ENCODE measurements around the gene TTC39C. TPM values are rescaled to one million over a fixed set of nuclear protein-coding genes. Genes with fewer than 3 reads are reported as not detected.

The TTC39C gene
- total RNA-seq, 1 experiment from 2014 or later, result 14.8 TPM

DNA sequence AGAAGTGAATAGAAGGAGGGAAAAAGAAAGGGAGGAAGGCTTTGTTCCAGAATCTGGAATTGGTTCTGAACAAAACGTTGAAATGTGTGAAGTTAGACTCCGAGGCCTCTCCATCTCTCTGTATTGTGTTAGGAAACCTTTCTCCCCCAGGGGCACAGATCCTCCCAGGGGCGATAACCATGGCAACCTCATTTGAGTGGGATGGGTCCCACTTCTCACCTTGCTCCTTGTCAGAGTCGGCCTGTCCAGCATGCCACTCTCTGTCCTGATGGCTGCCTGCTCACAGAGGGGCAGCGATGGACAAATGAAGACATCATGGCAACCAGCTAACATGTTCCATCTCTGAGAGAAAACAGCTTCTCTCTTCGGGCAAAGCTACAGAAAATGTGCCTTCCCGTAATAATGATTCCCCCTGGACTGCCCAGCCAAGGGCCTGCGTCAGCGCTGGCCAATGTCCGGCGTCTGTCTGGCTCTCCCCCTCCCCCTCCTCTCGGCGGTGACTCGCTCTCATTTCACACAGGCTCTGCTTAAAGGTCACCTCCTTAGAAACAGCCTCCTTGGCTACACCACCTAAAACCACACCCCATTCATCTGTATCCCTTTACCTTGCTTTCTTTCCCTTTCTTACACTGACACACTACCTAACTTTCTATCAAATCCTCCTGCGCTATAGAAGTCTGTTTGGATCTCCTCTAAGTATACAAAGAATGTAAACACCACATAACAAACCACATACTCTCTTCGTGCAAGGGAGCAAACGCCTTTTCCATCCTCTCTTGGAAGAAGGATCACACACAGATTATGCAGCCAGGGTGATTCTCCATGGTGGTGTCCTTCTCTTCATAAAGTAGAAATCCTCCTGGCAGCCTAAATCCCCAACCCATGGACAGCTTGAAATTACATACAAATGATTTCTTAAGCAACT lies 32.1 kb upstream of the TTC39C start:
- POLR2A ChIA-PET, result no interaction called here

DNA sequence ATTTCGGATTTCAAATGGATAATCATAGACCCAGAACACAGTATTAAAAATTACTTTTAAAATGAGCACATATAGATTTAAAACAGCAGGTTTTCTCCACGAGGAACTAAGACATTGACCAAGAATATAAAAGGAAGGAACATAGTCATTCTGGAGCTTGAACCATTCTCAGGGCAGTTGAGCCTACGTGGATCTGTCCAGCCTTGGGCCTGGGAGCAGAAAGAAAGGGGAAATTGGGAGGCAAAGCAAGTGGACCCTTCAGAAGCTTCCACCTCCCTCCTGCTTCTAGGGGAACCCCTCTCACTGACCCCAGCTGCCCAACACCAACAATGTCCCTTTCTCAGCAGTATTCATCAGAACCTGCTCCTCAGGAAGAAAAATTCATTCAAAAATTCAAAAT lies 31.4 kb upstream of the TTC39C start:
- H3K27me3 ChIP-seq (ENCODE audit: control insufficient read depth, insufficient read depth, low read length), result no peaks in the 10 kb centered on the region; the same call in 1 of the 2 replicates
- no peak for ATAC-seq
- TF ChIP-seq, protein P1, sequence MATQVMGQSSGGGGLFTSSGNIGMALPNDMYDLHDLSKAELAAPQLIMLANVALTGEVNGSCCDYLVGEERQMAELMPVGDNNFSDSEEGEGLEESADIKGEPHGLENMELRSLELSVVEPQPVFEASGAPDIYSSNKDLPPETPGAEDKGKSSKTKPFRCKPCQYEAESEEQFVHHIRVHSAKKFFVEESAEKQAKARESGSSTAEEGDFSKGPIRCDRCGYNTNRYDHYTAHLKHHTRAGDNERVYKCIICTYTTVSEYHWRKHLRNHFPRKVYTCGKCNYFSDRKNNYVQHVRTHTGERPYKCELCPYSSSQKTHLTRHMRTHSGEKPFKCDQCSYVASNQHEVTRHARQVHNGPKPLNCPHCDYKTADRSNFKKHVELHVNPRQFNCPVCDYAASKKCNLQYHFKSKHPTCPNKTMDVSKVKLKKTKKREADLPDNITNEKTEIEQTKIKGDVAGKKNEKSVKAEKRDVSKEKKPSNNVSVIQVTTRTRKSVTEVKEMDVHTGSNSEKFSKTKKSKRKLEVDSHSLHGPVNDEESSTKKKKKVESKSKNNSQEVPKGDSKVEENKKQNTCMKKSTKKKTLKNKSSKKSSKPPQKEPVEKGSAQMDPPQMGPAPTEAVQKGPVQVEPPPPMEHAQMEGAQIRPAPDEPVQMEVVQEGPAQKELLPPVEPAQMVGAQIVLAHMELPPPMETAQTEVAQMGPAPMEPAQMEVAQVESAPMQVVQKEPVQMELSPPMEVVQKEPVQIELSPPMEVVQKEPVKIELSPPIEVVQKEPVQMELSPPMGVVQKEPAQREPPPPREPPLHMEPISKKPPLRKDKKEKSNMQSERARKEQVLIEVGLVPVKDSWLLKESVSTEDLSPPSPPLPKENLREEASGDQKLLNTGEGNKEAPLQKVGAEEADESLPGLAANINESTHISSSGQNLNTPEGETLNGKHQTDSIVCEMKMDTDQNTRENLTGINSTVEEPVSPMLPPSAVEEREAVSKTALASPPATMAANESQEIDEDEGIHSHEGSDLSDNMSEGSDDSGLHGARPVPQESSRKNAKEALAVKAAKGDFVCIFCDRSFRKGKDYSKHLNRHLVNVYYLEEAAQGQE (IDR thresholded peaks at IDR 0.05; ENCODE audit: insufficient read depth in 1 of 2, low read depth in 2 of 2, low read length in 1 of 2), result no peak
- TF ChIP-seq SIN3A (IDR thresholded peaks at IDR 0.05; ENCODE audit: borderline replicate concordance, insufficient read depth, low read depth, low read length), result no peak
- no peak for TF ChIP-seq POLR2AphosphoS5 (IDR thresholded peaks at IDR 0.05; ENCODE audit: low read depth, low read length)
- TF ChIP-seq TCF7L2 (IDR thresholded peaks at IDR 0.05; ENCODE audit: low read depth, low read length), result no peak
- TF ChIP-seq, protein P2, sequence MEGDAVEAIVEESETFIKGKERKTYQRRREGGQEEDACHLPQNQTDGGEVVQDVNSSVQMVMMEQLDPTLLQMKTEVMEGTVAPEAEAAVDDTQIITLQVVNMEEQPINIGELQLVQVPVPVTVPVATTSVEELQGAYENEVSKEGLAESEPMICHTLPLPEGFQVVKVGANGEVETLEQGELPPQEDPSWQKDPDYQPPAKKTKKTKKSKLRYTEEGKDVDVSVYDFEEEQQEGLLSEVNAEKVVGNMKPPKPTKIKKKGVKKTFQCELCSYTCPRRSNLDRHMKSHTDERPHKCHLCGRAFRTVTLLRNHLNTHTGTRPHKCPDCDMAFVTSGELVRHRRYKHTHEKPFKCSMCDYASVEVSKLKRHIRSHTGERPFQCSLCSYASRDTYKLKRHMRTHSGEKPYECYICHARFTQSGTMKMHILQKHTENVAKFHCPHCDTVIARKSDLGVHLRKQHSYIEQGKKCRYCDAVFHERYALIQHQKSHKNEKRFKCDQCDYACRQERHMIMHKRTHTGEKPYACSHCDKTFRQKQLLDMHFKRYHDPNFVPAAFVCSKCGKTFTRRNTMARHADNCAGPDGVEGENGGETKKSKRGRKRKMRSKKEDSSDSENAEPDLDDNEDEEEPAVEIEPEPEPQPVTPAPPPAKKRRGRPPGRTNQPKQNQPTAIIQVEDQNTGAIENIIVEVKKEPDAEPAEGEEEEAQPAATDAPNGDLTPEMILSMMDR (IDR thresholded peaks at IDR 0.05), result no peak
- H3K27ac ChIP-seq (ENCODE audit: low read length), result no peak overlapping the region
- intact Hi-C loops (cut with micrococcal nuclease; ENCODE audit: unreplicated experiment) (no loop called here), in situ Hi-C loops (cut with HindIII; ENCODE audit: low pct_unique_long_range_greater_than_20kb, low sequenced_read_pairs) (no loop called here)
- no peaks in the 10 kb centered on the region for H3K36me3 ChIP-seq (ENCODE audit: control insufficient read depth, insufficient read depth, low read length)
- no peak overlapping the region for H3K4me3 ChIP-seq (ENCODE audit: low read depth in 2 of 2, low read length in 2 of 2)
- H3K9me3 ChIP-seq (ENCODE audit: control insufficient read depth, insufficient read depth, low read depth, low read length), result no peaks in the 10 kb centered on the region
- POLR2A ChIA-PET, result no interaction called here
- no peaks in the 10 kb centered on the region for H3K4me1 ChIP-seq (ENCODE audit: control insufficient read depth, insufficient read depth, low read length)
- CTCF ChIA-PET, result no interaction called here
- BruUV-seq (replicated peaks), result no TSS peak
- DNase-seq (ENCODE audit: low read depth, low spot score), result no peak

More for the DNA sequence above, 32.1 kb upstream of the TTC39C start:
- no peak overlapping the region for H3K27ac ChIP-seq (ENCODE audit: low read length)
- no peaks in the 10 kb centered on the region for H3K36me3 ChIP-seq (ENCODE audit: control insufficient read depth, insufficient read depth, low read length)
- H3K27me3 ChIP-seq (ENCODE audit: control insufficient read depth, insufficient read depth, low read length), result no peaks in the 10 kb centered on the region; the same call in 1 of the 2 replicates
- TF ChIP-seq TCF7L2 (IDR thresholded peaks at IDR 0.05; ENCODE audit: low read depth, low read length) (no peak), POLR2AphosphoS5 (IDR thresholded peaks at IDR 0.05; ENCODE audit: low read depth, low read length) (no peak), SIN3A (IDR thresholded peaks at IDR 0.05; ENCODE audit: borderline replicate concordance, insufficient read depth, low read depth, low read length) (no peak)
- TF ChIP-seq, protein P1 (IDR thresholded peaks at IDR 0.05; ENCODE audit: insufficient read depth in 1 of 2, low read depth in 2 of 2, low read length in 1 of 2), result no peak
- TF ChIP-seq, protein P2 (IDR thresholded peaks at IDR 0.05), result no peak
- no TSS peak for BruUV-seq (replicated peaks)
- intact Hi-C loops (cut with micrococcal nuclease; ENCODE audit: unreplicated experiment) (no loop called here), in situ Hi-C loops (cut with HindIII; ENCODE audit: low pct_unique_long_range_greater_than_20kb, low sequenced_read_pairs) (no loop called here)
- CTCF ChIA-PET, result no interaction called here
- no peaks in the 10 kb centered on the region for H3K9me3 ChIP-seq (ENCODE audit: control insufficient read depth, insufficient read depth, low read depth, low read length)
- H3K4me3 ChIP-seq (ENCODE audit: low read depth in 2 of 2, low read length in 2 of 2), result peak overlapping the region in 1 of 2 experiments; percentile 19; a peak in 2 of 4 replicates
- DNase-seq (ENCODE audit: low read depth, low spot score) (no peak), ATAC-seq (peak; percentile 51; the same call in 1 of the 2 replicates)
- H3K4me1 ChIP-seq (ENCODE audit: control insufficient read depth, insufficient read depth, low read length), result no peaks in the 10 kb centered on the region

Measured in Panc1 (cell line).